Activated CD4-positive, alpha-beta memory T cell treated with anti-CD3 and anti-CD28 coated beads, Interleukin-2, amount 10 ng/mL, durations not matched to agents 7 days and 5 days (primary cell): ENCODE results near the gene RPL19. TPM values are rescaled to one million over a fixed set of nuclear protein-coding genes. Genes with fewer than 3 reads are reported as not detected.

ENCODE experiments used
- CTCF ChIA-PET: fragments of 350-600 bp; sonication (Branson Sonifier 250); formaldehyde crosslinking; loops from one replicate; lab custom pipeline; 2021; ENCODE audit warnings: antibody characterized with exemption, inconsistent platforms; lab: Charles Lee
- POLR2A ChIA-PET: fragments of 350-600 bp; sonication (Branson Sonifier 250); formaldehyde crosslinking; loops from one replicate; lab custom pipeline; 2021; ENCODE audit warnings: antibody characterized with exemption; lab: Charles Lee
- DNase-seq: peaks from one replicate; pipeline ENCODE4 v3.0.0-alpha.2; 2020
- H3K27ac Mint-ChIP-seq: one replicate; pipeline ENCODE4 v1.8.0; 2021; ENCODE audit warnings: mild to moderate bottlenecking, mixed read lengths
- H3K27me3 Mint-ChIP-seq: one replicate; pipeline ENCODE4 v1.8.0; 2021; ENCODE audit warnings: mixed read lengths
- H3K36me3 Mint-ChIP-seq: one replicate; pipeline ENCODE4 v1.8.0; 2021; ENCODE audit warnings: low read depth, mixed read lengths
- H3K4me1 Mint-ChIP-seq: one replicate; pipeline ENCODE4 v1.8.0; 2021; ENCODE audit warnings: mixed read lengths
- H3K4me3 Mint-ChIP-seq: one replicate; pipeline ENCODE4 v1.8.0; 2021; ENCODE audit warnings: mild to moderate bottlenecking, mixed read lengths
- H3K9me3 Mint-ChIP-seq: one replicate; pipeline ENCODE4 v1.8.0; 2021; ENCODE audit warnings: mixed read lengths
- total RNA-seq, 2 experiments: library from RNA; stranded (reverse); gene quantifications; one replicate each; pipeline ENCODE4 v1.2.3, GENCODE V29; 2021

RPL19 gene
- total RNA-seq, 2 experiments from 2014 or later: 1,724 to 1,761 TPM

DNA sequence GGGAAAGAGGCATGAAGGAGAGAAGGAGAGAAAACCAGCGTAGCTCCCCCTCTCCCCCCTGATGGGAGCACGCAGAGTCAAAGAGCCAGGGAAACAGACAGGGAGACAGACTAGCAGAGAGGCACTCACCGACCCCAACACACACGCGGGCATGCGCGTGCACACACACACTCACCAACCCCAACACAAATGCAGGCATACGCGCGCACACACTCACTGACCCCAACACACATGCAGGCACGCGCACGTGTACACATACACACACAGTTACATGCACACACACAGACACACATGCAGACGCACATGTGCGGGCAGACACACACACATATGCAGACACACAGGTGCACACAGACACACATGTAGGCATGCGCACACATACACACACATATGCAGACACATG is 7.2 kb upstream of the RPL19 start:
- no peak for DNase-seq
- Mint-ChIP-seq H3K27me3 (no peaks in the 10 kb centered on the region), H3K36me3 (peaks cover 21% of the 10 kb centered on the region), H3K9me3 (no peaks in the 10 kb centered on the region), H3K4me3 (no peak overlapping the region), H3K4me1 (peaks cover 35% of the 10 kb centered on the region), H3K27ac (no peak overlapping the region)
- POLR2A ChIA-PET: no interaction called here
- CTCF ChIA-PET: no interaction called here

DNA sequence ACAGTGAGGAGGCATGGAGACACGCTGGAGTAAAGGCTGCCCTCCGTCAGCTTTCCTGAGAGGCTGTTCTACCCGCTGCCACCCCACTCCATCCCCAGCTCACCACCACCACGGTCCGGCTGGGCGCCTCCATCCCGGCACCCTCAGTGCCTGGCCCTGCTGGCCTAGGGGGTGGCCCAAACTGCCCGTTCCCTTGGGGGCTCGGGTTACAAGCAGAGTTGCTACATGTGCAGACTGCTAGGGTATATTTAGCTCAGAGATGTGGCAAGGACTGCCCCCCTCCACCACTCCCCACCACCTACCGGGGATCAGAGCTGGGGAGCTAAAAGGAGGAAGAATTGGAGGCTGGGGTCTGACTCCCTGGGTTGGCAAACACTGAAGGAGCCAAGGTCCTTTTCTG is 6.7 kb upstream of the RPL19 start:
- POLR2A ChIA-PET: no interaction called here
- CTCF ChIA-PET: no interaction called here
- Mint-ChIP-seq H3K27ac (no peak overlapping the region), H3K4me1 (peaks cover 39% of the 10 kb centered on the region), H3K9me3 (no peaks in the 10 kb centered on the region), H3K36me3 (peaks cover 21% of the 10 kb centered on the region), H3K27me3 (no peaks in the 10 kb centered on the region), H3K4me3 (no peak overlapping the region)
- no peak for DNase-seq

DNA sequence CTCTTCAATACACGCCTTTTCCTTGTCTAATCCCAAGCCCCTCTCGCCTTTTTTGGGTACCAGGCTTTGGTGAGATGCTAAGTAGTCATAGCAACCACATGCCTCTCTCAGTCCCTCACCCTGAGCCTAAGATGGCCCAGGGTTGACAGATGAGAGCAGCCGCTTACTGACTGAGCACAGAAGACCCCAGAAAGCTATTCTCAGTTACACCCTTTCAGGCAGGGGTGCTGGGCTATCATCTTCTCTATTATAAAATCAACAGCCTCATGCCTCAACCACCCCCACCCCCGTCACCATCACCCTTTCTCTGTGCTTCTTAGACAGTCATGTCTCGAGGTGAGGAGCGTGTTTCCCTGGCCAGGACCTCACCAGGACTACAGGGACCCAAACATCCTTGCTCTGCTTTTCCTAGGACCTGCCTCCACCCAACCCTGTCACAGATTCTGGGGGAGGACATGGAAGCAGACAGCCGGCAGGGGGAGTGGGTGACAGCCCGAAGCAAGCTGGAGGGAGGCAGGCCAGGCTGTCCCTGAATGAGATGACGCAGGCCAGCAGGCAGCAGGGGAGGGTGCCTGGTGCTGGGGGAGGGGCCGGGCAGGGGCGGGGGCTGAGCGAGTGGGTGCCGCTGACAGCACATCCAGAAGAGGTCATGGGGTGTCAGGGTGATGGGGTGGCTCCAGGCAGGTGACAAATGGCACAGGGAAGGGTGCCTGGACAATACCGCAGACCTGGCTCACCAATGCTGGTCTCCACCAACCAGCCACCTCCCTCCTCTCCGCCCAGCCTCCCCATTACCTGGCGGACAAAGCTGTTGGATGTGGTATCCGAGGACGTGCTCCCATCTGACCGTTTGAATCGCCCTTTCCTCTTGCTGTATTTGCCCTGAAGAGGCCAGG is 5.7 kb upstream of the RPL19 start:
- no peak for DNase-seq
- H3K27me3 Mint-ChIP-seq: no peaks in the 10 kb centered on the region
- H3K4me1 Mint-ChIP-seq: peaks cover 48% of the 10 kb centered on the region
- peaks cover 21% of the 10 kb centered on the region for H3K36me3 Mint-ChIP-seq
- no peaks in the 10 kb centered on the region for H3K9me3 Mint-ChIP-seq
- no peak overlapping the region for H3K4me3 Mint-ChIP-seq
- ChIA-PET CTCF (interaction anchor here (1.4 to 3.0 kb wide), 2 partner anchors 30 to 211 kb away, joined by 3 to 15 read pairs; no protein-coding TSS in a partner anchor), POLR2A (no interaction called here)
- H3K27ac Mint-ChIP-seq: peak overlapping the region; percentile 31

DNA sequence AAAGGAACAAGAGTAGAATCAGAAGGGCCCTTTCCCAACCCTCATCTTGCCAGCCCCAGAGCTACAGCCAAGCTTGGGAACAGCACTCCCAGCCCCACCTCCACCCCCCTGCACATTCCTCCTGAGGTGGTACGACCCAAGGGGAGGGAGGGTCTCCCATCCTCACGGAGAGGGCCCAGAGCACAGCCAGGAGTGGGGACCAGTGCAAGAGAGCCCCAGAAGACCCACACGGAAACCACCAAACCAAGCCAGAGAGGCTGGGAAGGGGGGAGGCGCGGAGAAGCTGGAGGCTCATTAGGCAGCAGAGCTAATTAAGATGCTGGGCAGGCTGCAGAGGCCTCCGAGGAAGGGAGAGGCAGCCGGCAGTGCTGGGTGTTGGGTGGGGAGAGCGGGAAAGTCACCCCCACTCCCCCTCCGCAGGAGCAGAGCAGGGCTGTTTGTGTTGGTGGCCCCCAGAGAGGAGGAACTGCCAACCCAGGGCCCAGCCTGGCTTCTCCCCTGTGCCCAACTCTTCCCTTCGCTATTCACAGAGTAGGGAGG is 5.0 kb upstream of the RPL19 start:
- H3K36me3 Mint-ChIP-seq: peaks cover 22% of the 10 kb centered on the region
- ChIA-PET POLR2A (interaction anchor here (1.0 to 1.5 kb wide), 2 partner anchors 20 to 266 kb away, joined by 6 to 7 read pairs; partner anchors contain the start of gene CDK12), CTCF (interaction anchor here (0.9 to 3.0 kb wide), 4 partner anchors 12 to 212 kb away, joined by 3 to 15 read pairs (median 6); no protein-coding TSS in a partner anchor)
- H3K27me3 Mint-ChIP-seq: no peaks in the 10 kb centered on the region
- peaks cover 54% of the 10 kb centered on the region for H3K4me1 Mint-ChIP-seq
- no peaks in the 10 kb centered on the region for H3K9me3 Mint-ChIP-seq
- no peak for DNase-seq
- H3K27ac Mint-ChIP-seq: no peak overlapping the region
- peak overlapping the region; percentile 93 for H3K4me3 Mint-ChIP-seq

DNA sequence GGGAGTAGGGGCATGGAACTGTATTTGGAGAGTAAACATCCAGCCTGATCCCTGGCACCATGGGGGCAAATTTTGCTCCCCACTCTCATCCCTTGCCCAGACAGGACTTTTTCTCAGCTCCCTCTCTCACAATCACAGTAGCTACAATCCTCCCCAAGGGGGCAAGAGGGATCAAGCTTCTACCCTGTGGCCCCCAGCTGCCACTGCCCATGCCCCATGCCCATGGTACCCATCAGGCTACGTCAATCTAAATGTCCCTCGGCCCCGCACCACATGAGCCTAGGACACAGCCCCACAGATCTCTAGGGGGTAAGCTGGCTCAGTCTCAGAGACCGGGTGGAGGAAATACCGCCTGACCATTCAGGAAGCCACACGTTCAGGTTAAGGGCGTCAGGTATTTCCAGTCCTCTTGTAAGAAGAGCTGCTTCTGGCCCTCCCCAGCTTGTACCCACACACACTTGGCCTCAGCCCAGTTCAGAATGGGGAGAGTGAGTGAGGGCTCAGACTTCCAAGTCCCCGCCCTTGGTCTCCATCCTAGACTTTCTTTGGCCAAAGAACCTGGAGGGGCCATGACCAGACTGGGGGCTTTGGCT is 4.4 kb upstream of the RPL19 start:
- H3K27ac Mint-ChIP-seq: peak overlapping the region; percentile 62
- H3K4me3 Mint-ChIP-seq: peak overlapping the region; percentile 93
- no peak for DNase-seq
- H3K9me3 Mint-ChIP-seq: no peaks in the 10 kb centered on the region
- peaks cover 54% of the 10 kb centered on the region for H3K4me1 Mint-ChIP-seq
- H3K27me3 Mint-ChIP-seq: no peaks in the 10 kb centered on the region
- ChIA-PET CTCF (interaction anchor here (0.8 to 3.0 kb wide), 5 partner anchors 11 to 213 kb away, joined by 3 to 15 read pairs (median 3); no protein-coding TSS in a partner anchor), POLR2A (interaction anchor here (1.0 to 1.5 kb wide), 3 partner anchors 14 to 266 kb away, joined by 4 to 7 read pairs (median 6); partner anchors contain the start of gene CDK12)
- H3K36me3 Mint-ChIP-seq: peaks cover 26% of the 10 kb centered on the region

DNA sequence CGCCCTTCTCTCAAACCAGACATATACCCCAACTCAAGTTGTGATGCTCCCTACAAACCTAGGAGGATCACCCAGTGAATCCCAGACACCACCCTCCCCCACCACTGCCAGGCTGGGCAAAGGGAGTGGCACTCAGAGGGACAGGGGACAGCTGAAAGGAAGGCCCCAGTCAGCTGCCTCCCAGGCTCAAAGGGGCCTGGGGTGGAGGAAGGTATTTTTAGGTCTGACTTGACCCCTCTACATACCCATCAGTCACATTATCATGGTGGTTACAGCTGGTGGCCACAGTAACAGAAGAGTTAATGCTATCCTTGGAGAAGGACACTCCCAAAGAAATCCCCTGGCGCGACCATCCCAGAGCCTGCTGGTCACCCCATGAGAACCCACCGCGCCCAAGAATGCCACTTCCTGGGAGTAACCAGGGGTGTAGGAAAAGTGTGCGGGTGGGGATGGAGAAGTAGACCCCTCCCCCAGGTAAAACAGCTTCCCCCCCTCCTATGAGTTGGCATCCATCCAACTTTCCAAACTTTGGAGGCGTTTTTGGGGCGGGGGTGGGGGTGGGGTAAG is 3.8 kb upstream of the RPL19 start:
- no peak for DNase-seq
- ChIA-PET POLR2A (interaction anchor here (0.6 to 1.5 kb wide), 4 partner anchors 13 to 265 kb away, joined by 3 to 7 read pairs (median 5); partner anchors contain the start of gene CDK12), CTCF (interaction anchor here (0.8 to 3.0 kb wide), 3 partner anchors 10 to 48 kb away, joined by 3 to 15 read pairs (median 9); no protein-coding TSS in a partner anchor)
- Mint-ChIP-seq H3K27ac (peak overlapping the region; percentile 62), H3K27me3 (no peaks in the 10 kb centered on the region), H3K9me3 (no peaks in the 10 kb centered on the region), H3K36me3 (peaks cover 32% of the 10 kb centered on the region), H3K4me3 (peak overlapping the region; percentile 93), H3K4me1 (peaks cover 60% of the 10 kb centered on the region)

DNA sequence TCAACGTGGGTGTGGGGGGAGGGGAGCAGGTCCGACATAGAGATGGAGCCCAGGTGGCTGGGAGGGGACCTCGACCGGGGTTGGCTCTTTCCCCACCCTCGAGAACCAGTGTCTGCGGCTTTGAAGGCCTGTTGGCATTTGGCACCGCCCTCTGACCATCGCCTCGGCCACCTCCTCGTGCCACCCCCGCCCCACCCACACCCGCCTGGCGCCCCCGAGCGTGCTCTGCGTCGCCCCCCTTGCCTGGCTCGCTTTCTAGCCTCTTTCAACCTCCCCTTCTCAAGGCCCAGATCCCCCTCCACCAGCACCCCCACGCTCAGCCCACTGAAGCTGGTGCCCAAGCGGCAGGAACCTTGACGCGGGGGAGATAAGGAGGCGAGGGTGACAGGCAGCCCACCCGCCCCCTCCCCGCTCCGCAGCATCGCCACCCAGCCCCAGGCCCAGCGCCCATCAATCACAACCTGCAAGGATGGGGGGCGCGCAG is 3.2 kb upstream of the RPL19 start:
- H3K36me3 Mint-ChIP-seq: peaks cover 36% of the 10 kb centered on the region
- peaks cover 64% of the 10 kb centered on the region for H3K4me1 Mint-ChIP-seq
- no peak overlapping the region for H3K27ac Mint-ChIP-seq

DNA sequence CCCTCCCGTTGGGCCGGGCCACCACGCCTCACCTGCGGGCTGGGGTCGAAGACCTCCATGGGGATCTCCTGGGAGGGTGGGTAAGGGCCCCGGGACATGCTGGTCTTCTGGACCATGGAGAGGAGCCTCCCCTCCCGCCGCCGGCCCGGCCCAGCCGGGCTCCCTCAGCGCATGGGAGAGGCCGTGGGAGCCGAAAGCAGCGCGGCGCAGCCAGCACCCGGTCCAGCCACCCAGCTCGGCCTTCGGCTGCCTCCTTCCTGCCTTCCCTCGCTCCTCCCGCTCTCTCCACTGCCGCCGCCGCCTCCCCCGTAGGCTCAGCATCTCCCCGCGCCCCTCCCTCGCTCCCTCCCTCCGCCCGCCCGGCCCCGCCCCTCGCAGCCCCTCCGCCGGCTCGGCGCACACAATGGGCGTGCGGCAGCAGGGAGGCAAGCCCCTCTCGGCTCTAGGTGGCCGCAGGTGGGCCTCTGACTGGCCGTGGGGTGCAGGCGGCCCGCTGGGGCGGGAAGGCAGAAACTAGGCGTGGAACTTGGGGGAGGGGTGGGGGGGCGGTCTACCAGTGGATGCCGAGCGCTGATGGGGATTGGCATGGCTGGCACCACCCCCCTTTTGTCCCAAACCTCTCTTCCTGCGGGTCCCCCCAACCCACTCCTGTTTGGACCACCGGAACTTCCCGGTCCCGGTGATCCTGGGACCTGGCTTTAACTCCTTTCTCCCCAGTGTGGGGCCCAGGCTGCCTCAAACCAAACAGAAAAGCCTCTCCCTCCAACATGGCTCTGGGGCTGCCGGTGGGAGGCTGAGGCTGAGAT is 2.5 kb upstream of the RPL19 start, which contains the start of gene CACNB1:
Gene CACNB1 (minus strand): TSS at position 290 of the 806 bp plus-strand sequence. CDS start 174 bp downstream, at position 116.
- DNase-seq: peak; percentile 74
- Mint-ChIP-seq H3K27ac (peak within 1 kb of the TSS; percentile 96), H3K27me3 (no peaks in the 10 kb centered on the region), H3K9me3 (no peaks in the 10 kb centered on the region), H3K36me3 (peaks cover 38% of the 10 kb centered on the region), H3K4me1 (peaks cover 67% of the 10 kb centered on the region), H3K4me3 (peak within 1 kb of the TSS; percentile 93)
- ChIA-PET POLR2A (no interaction called here), CTCF (interaction anchor here (3.0 kb wide), 1 partner anchor 33 kb away, joined by 15 read pairs; no protein-coding TSS in a partner anchor)

More for the DNA sequence above, 3.2 kb upstream of the RPL19 start:
- H3K4me3 Mint-ChIP-seq: peak overlapping the region; percentile 93
- H3K9me3 Mint-ChIP-seq: no peaks in the 10 kb centered on the region
- peak; percentile 31 for DNase-seq
- no peaks in the 10 kb centered on the region for H3K27me3 Mint-ChIP-seq
- ChIA-PET CTCF (interaction anchor here (3.0 kb wide), 1 partner anchor 32 kb away, joined by 15 read pairs; no protein-coding TSS in a partner anchor), POLR2A (interaction anchor here (0.6 to 1.5 kb wide), 3 partner anchors 12 to 40 kb away, joined by 3 to 6 read pairs (median 4); no protein-coding TSS in a partner anchor)

DNA sequence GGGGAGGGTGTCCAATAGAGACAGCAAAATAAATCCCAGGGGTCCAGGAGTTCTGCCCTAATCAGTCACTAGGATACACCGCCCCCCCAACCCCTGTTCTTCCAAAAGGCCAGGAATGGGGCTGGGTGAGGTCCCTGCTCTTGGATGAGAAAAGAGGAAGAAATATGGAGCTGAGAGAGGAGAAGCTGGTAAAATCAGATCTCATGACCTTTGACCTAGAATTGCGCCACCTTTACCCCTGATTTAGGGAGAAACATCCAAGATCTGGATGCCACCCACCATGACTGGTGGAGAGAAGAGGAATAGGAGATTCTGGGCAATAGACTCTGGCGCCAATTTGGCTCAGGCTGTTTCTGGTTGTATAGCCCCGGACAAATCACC is 1.9 kb upstream of the RPL19 start:
- H3K27ac Mint-ChIP-seq: peak overlapping the region; percentile 96
- no peaks in the 10 kb centered on the region for H3K9me3 Mint-ChIP-seq
- H3K27me3 Mint-ChIP-seq: no peaks in the 10 kb centered on the region
- ChIA-PET CTCF (interaction anchor here (2.6 kb wide), 1 partner anchor 45 kb away, joined by 21 read pairs; no protein-coding TSS in a partner anchor), POLR2A (interaction anchor here (0.7 kb wide), 1 partner anchor 8 kb away, joined by 3 read pairs; no protein-coding TSS in a partner anchor)
- H3K4me3 Mint-ChIP-seq: peak overlapping the region; percentile 93
- peaks cover 67% of the 10 kb centered on the region for H3K4me1 Mint-ChIP-seq
- H3K36me3 Mint-ChIP-seq: peaks cover 37% of the 10 kb centered on the region
- no peak for DNase-seq

DNA sequence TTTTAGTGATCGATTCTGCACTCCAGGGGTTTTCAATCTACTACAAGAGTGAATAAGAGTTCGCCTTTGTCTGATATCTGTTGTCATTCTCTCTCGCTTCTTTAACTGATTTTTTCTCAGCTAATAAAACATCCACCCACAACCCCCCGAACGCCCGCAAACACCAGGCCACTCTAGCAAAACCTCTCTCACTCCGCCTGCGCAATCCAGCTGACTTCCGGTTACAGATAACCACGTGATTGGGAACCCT is 338 bp upstream of the RPL19 start:
- Mint-ChIP-seq H3K27ac (peak overlapping the region; percentile 96), H3K9me3 (no peaks in the 10 kb centered on the region), H3K4me3 (peak overlapping the region; percentile 93), H3K36me3 (peaks cover 46% of the 10 kb centered on the region), H3K27me3 (no peaks in the 10 kb centered on the region), H3K4me1 (peaks cover 66% of the 10 kb centered on the region)
- peak; percentile 89 for DNase-seq
- CTCF ChIA-PET: interaction anchor here (0.6 to 2.6 kb wide), 16 partner anchors 10 to 472 kb away, joined by 3 to 21 read pairs (median 4); no protein-coding TSS in a partner anchor
- POLR2A ChIA-PET: interaction anchor here (0.7 to 2.1 kb wide), 26 partner anchors 9 to 848 kb away, joined by 3 to 22 read pairs (median 5); partner anchors contain the start of genes ARL5C, CDK12, CWC25 and FBXL20

DNA sequence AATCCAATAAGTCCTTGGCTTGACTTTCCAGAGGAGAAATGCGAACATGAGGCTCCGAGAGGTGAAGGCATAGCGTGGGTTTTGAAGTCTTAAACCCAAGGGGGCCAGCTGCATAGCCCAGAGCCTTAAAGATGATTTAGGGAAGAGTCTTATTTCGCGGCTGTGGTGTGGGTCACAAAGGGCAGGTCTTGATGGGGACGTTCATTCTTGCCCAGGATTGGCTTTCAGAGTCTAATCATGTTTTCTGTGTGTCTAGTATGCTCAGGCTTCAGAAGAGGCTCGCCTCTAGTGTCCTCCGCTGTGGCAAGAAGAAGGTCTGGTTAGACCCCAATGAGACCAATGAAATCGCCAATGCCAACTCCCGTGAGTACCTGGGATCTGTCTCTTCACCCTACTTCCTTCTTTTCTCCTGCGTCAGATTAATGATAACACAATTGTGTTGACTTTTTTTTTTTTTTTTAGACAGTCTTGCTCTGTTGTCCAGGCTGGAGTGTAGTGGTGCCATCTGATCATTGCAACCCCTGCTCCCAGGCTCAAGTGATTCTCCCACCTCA is 951 bp downstream of the RPL19 start:
- ChIA-PET CTCF (interaction anchor here (0.8 to 2.0 kb wide), 3 partner anchors 31 to 218 kb away, joined by 3 to 7 read pairs (median 5); no protein-coding TSS in a partner anchor), POLR2A (interaction anchor here (0.6 to 2.1 kb wide), 5 partner anchors 41 to 376 kb away, joined by 3 to 8 read pairs (median 4); partner anchors contain the start of genes CWC25 and RPL23)
- Mint-ChIP-seq H3K9me3 (no peaks in the 10 kb centered on the region), H3K36me3 (peaks cover 51% of the 10 kb centered on the region), H3K27me3 (no peaks in the 10 kb centered on the region), H3K4me1 (peaks cover 55% of the 10 kb centered on the region), H3K27ac (peak overlapping the region; percentile 96), H3K4me3 (peak overlapping the region; percentile 93)
- DNase-seq: no peak
